GM12872 (cell line): Measurements from ENCODE around the gene TDRD1.

Experiments
- CTCF ChIP-seq: IDR thresholded peaks from 3 replicates; pipeline ENCODE4 v1.5.1; 2011; ENCODE audit warnings: low read depth, mild to moderate bottlenecking, low read length, moderate library complexity; ENCODE audit not compliant: insufficient read depth

The TDRD1 gene

GRCh38 chr10:114179747-114180146, 594 bp downstream of the TDRD1 start:
- no peak for TF ChIP-seq CTCF

- TF ChIP-seq CTCF = no peak
These were observed 1.8 kb downstream of the TDRD1 start for GRCh38 chr10:114180937-114181336.

GRCh38 chr10:114181971-114182370, 2.8 kb downstream of the TDRD1 start:
- no peak for TF ChIP-seq CTCF

- TF ChIP-seq CTCF = no peak
These were observed 4.4 kb downstream of the TDRD1 start for GRCh38 chr10:114183563-114183962.

GRCh38 chr10:114184276-114184675, 5.1 kb downstream of the TDRD1 start:
- no peak for TF ChIP-seq CTCF

GRCh38 chr10:114188001-114188400, 8.8 kb downstream of the TDRD1 start:
- no peak for TF ChIP-seq CTCF

GRCh38 chr10:114188900-114189299, 9.7 kb downstream of the TDRD1 start:
- TF ChIP-seq CTCF = no peak

- TF ChIP-seq CTCF = no peak
These were observed 10.5 kb downstream of the TDRD1 start for GRCh38 chr10:114189700-114190099.
